ENCODE data around the gene MCEMP1. TPM values are rescaled to one million over a fixed set of nuclear protein-coding genes. Genes with fewer than 3 reads are reported as not detected.

MCEMP1 gene
- total RNA-seq, 1 experiment from 2014 or later, result not detected

DNA sequence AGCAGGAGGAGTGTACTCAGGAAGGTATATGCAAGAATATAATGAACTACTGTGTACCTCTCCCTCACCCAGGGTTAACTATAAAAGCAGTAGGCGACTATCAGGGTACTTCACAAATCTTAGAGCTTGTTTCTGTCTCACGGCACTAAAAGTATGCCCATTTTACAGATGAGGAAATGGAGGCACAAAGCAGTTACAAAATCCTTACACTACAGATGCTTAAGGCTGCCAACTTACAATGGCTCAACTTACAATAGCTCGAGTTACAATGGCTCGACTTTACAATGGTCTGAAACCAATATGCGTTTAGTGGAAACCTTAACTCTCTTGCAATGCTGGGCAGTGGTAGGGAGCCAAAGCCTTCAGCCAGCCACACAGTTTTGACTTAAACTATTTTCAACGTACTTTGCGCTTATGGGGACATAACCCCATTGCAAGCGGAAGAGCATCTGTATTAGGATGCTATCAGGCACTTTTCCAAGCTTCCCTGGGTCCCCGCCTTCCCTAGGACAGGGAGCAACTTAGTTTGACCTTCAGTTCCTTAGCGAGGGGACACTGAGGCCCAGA is 20.9 kb downstream of the MCEMP1 start:
- DNase-seq (ENCODE audit: low spot score), result no peak

DNA sequence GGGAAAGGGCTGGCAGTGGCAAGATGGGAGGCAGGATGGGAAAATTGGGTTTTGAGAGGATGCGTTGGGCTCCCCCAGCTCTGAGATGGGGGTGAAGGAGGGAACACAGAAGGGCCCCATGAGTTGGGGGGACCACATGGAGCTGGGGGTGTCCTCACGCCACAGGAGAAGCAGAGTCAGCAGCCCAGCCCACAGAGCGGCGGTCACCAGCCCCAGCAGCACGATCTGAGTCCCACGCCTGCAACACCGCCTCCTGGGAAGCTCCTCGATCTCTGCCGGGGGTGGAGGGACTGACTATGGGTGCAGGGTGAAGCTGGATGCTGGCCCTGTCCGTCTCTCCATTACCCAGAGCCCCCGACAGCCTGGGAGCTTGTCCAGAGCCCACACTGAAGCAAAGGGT is 21.7 kb downstream of the MCEMP1 start:
- no peak for DNase-seq (ENCODE audit: low spot score)

DNA sequence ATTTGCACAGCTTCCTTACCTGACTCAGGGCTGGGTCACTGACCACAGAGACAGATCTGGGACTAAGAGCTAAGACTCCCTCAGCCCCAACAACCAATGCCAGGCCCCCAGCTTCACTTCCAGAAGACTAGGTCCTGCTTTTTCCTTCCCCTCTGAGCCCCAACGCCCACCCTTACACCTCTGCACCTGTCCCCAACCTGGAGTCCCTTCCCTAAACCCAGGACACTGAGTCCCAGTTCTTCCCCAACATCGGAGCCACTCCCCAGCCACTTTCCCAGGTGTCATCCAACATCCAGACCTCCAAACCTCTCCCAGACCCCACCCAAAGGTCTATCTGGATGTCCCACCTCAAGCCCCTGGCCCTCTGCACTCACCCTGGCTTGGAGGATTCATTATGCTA is 22.1 kb downstream of the MCEMP1 start:
- no peak for DNase-seq (ENCODE audit: low spot score)

DNA sequence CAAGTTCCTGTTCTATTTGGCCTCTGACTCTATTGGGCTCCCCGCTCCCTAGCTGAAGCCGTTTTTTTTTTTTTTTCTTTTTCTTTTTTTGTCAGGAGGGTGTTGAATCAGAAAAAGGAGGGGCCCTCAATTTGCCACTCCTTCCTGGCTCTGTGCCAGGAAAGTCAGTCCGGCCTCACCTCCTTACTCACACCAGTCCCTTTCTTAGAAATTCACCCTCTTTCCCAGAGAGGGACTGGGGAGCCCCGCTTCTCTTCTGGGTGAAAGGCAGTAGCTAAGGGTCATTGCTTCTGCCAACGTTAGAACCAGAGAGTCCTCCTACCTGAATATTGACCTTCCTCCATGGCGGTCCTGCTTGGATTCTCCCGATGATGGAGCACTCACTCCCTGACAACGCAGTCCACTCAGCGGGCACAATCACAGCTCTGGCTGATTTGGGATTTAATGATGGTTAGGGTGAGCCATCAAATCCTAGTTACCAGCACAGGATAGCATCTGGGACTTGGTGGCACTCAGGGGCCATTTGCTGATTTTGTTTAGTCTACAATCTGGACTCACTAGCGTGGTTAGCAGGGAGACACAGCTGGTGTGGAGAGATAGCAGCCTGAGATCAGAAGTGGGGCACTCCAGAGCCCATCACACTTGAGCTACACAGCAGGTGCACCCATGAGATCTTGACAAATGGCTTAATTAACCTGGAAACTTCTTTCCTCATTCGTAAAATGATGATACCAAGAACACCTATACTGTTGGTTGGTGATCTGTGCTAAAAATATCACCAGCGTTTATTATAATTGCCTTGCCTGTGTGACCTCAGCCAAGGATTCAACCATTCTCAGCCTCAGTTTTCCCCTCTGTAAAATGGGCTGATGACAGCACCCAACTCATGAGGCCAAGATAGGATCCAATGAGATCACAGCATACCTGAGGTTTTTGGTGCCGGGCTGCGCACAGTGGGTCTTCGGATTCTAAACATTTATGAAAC is 22.8 kb downstream of the MCEMP1 start:
- no peak for DNase-seq (ENCODE audit: low spot score)

DNA sequence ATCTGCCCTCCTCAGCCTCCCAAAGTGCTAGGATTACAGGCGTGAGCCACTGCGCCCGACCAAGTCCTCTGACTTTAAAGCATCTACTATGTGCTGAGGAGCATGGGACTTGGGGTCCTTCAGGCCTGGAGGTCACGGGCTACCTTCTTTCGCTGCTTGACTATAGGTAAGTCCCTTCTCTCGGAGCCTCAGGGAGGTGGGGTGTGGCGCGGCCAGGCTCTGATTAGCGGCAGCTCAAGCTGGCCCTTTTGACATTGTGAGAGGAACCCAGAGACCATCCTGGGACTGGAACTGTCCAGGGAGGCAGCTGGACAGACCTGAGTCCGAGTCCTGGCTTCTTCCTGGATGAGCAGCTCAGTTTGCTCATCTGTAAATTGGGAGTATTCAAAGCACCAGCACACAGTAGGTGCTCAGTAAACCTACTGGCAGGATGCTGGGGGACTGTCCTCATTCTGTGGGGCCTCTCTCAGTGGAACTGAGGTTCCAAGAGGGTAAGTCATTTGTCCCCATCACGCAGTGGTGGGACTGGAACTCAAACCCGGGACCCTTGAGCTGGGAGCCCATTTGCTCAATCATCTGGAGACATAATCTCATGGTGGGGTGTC is 24.3 kb downstream of the MCEMP1 start:
- no peak for DNase-seq (ENCODE audit: low spot score)

DNA sequence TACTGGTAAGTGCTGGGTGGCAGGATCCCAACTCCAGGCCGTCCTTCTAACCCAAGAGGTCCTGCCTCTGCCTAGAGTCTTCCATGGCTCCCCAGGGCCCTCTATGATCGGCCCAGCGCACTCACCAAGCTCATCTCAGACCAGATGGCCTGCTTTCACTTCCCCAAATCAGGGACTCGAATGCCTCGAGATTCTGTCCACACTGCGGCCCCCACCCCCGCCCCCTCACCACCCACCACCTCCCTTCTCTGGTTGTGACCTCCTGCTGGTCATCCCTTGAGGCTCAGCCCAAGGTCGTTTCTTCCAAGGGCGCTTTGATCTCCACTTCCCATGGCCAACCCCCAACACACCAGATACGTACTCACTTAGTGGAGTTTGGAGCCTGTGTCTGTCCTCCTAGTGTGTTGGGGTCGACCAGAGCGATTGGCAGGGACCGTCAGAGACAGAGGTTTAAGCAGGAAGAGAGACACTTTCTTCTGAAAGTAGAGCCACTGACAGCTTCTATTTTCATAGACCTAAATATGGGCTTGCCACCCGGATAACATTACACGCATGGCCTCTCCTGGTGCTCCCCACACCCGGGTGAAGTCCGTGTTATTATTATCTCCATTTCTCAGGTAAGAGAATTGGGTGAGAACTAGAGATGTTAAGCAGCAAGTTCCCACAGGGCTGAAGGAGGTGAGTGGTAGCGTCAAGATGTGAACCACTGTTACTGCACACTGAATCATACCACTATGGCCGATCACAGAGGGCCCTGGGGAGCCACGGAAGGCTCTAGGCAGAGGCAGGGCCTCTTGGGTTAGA is 25.0 kb downstream of the MCEMP1 start, which contains the start of gene FCER2:
FCER2 (minus strand) TSS at position 478 of the 804 bp plus-strand sequence. CDS start 2,371 bp downstream, outside the sequence.
- no peak for DNase-seq (ENCODE audit: low spot score)

DNA sequence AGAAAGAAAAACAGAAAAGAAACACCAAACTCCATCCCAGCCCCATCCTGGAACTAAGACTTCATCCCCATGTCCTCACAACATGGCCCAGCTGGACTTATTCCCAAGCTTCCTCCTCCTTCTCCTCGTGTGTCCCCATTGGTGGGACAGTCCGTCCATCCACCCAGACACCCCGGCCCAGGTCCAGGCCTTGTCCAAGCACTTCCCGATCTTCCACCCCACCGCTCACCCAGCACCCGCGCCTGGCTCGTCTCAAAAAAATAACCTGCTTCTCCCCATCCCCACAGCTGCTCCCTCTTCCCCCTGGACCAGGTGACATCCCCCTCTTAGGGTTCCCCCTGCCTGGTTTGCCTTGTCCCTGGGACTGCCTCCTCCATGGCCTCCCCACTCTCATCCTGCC is 26.4 kb downstream of the MCEMP1 start:
- no peak for DNase-seq (ENCODE audit: low spot score)

DNA sequence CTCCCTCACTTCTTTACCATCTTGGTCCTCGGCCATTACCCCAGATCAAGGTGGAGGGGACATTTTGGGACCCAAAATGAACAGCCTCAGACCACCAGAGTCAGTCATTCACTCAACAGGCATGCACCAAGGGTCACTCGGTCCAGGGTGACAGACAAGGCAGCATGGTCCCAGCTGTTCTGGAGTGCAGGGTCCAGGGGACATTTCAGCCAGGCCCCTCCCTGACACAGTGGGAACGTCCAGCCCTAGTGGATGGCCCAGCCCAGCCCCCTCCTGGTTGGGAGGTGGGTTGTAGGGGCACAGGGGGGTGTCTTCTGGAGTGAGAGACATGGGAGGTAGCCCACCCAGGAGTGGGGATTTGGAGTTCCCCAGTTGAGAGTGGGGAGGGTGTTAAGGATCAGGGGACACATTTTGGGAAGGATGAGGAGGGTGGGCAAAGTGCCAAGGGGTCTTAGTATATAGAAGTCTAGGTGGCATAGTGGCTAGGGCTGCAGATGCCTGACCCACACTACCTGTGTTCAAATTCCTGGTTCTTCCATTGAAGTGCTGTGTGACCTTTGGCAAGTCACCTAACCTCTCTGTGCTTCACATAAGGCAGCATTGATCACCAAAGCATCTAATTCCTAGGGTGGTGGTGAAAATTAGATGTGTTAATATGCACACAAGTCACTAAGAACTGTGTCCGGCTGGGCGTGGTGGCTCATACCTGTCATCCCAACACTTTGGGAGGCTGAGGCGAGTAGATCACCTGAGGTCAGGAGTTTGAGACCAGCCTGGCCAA is 27.6 kb downstream of the MCEMP1 start:
- DNase-seq (ENCODE audit: low spot score), result no peak

DNA sequence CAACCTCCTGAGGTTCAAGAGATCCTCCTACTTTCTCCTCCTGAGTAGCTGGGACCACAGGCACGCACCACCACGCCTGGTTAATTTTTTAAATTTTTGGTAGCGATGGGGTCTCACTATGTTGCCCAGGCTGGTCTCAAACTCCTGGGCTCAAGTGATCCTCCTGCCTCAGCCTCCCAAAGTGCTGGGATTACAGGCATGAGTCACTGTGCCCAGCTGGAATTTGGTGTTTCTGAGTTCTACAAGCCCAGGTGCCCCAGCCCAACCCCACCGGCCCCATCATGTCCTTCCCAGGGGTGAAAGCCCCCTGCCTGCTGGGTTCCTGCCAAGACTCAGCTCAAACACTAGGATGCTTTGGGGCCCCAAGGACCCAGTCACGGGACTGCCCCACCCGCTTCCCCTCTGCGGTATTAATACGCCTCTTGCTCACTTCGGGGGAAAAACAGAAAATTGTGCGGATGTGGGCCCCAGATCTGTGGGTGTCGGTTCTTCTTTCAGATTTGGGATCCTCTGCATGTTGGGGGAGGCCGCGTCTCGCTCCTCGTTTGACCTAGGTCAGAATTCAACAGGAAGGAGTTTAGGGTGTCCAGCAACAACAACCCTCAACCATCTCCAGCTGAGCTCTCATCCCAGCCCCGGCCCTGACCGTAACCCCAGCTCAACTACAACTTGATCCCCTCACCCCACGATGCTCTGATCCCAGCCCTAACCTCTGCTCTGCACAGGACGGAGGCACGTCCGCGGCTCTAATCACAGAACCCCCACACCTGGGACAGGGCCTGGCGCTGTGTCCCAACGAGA is 28.7 kb downstream of the MCEMP1 start:
- DNase-seq (ENCODE audit: low spot score), result no peak

DNA sequence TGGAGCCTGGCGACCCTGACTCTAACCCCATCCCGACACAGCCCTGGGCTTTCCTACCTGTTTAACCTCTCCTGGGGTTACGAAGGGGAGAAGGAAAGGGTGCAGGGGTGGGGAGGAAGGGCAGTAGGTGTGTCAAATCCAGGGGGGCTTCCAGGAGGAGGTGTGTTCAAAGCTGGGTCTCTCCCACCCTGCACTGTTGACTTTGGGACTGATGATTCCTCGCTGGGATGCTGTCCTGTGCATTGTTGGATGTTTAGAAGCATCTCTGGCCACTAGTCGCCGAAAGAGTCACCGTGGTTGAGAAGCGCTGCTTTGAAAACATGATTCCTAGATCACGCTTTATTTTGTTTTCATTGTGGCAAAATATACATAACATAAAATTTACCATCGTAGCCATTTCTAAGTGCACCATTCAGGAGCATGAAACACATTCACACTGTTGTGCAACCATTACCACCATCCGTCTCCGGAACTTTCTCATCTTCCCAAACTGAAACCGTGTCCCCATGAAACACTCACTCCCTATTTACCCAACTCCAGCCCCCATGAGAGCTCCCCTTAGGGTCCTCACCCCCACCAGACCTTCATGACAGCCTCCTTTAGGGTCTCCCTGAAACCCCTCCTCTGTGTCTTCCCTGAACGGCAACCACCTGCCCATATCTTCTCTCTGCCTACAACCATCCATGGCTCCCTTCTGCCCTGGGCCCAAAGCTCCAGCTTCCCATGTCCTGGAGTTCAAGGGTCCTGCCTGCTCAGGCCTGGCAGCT is 29.5 kb downstream of the MCEMP1 start:
- no peak for DNase-seq (ENCODE audit: low spot score)

DNA sequence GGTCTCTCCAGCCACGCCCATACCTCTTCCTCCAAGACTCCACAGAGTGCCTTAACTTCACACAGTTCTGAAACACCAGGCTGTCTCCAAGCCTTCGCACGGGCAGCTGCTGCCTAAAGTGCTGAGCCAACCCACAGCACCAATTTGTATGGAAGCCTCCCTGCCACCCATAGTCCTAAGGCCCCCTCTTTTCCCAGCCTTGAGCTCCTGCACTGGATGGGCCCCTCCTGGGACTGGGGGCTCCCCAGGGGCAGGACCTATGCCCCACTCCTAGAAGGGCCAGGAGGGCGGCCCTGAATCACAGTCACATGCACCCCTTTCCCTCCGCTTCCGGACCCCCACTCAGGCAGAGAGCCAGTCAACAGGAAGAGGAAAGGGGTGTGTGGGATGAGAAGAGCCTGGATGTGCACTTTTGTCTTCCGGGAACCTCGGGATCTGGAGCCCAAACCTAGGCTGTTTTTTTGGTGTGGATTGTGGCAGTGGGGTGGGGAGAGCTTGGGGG is 30.1 kb downstream of the MCEMP1 start:
- no peak for DNase-seq (ENCODE audit: low spot score)

DNA sequence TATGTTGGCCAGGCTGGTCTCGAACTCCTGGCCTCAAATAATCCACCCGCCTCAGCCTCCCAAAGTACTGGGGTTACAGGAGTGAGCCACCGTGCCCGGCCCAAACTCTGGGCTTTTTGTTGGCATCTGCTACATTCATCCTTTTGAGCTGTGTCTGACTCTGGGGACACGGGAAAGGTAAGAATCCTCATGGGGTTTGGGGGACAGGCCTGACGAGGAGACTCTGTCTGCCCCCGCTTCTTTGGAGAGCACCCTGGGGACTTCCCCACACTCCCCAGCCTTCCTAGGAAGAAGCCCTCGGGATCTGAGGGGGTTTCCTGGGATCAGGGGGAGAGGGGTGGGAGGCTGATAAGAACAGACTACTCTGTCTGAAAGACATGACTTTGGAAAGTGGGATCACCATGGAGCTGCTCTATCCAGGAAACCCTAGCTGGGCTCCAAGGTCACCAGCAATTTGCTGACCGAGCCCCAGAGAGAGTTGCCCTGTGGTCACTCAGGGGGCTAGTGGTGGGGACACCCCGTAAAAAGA is 33.1 kb downstream of the MCEMP1 start:
- no peak for DNase-seq (ENCODE audit: low spot score)

DNA sequence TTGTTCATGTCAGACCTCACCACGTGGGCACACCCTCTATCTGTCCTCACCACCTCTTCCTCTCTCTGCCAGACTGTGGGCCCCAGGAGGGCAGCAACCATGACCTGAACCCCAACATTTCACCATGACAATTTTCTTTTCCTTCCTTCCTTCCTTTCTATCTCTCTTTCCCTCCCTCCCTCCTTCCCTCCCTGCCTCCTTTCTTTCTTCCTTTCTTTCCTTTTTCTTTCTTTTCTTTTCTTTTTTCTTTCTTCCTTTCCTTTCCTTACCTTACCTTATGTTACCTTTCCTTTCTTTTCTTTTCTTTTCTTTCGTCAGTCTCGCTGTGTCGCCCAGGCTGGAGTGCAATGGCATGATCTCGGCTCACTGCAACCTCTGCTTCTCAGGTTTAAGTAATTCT is 33.7 kb downstream of the MCEMP1 start:
- DNase-seq (ENCODE audit: low spot score), result no peak

DNA sequence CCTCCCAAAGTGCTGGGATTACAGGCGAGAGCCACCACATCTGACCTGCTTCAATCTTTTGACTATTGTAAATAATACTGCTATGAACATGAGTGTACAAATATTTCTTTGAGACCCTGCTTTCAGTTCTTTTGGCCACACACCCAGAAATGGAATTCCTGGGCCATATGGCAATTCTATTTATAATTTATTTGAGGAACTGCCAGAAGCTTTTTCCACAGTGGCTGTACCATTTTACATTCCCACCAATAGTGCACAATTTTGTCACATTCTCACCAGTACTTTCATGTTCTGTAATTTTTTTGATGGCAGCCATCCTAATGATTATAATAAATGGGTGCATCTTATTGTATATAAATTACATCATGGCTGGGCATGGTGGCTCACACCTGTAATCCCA is 38.8 kb downstream of the MCEMP1 start:
- no peak for DNase-seq (ENCODE audit: low spot score)

DNA sequence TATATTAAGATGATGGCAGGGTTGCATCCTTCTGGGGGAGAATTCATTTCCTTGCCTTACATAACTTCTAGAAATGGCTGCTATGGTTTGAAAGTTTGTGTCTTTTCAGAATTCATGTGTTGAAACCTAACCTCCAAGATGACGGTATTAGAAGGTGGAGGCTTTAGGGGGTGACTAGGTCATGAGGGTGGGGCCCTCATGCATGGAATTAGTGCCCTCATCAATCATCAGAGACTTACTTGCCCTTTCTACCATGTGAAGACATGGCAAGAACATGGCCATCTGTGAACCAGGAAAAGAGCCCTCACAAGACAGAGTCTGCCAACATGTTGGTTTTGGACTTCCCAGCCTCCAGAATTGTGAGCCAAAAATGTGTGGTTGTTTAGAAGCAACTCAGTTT is 39.9 kb downstream of the MCEMP1 start:
- DNase-seq (ENCODE audit: low spot score), result no peak

DNA sequence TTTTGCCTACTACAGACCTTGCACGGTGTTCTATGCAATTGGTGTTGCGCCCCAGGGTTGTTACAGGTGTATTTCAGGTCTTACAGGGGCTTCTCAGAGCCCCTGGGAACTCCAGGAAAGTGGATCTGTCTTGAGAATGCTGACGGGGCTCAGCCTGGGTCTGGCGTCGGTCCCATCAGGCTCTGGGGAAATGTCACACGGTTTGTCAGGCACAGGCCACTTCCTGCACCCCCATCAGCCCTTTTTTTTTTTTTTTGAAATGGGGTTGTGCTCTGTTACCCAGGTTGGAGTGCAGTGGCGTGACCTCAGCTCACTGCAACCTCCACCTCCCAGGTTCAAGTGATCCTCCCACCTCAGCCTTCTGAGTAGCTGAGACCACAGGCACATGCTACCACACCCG is 41.8 kb downstream of the MCEMP1 start:
- DNase-seq (ENCODE audit: low spot score), result no peak

DNA sequence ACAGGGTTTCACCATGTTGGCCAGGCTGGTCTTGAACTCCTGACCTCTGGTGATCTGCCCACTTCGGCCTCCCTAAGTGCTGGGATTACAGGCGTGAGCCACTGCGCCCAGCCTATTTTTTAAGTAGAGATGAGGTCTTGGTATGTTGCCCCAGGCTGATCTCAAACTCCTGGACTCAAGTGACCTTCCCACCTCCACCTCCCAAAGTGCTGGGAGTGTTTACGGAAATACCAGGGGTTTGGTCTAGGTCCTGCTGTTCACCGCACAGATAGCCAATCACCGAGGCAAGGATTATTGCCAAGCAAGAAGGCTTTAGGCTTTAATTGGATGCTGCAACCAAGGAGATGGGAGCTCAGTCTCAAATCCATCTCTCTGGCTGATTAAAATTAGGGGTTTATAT is 43.5 kb downstream of the MCEMP1 start:
- no peak for DNase-seq (ENCODE audit: low spot score)

DNA sequence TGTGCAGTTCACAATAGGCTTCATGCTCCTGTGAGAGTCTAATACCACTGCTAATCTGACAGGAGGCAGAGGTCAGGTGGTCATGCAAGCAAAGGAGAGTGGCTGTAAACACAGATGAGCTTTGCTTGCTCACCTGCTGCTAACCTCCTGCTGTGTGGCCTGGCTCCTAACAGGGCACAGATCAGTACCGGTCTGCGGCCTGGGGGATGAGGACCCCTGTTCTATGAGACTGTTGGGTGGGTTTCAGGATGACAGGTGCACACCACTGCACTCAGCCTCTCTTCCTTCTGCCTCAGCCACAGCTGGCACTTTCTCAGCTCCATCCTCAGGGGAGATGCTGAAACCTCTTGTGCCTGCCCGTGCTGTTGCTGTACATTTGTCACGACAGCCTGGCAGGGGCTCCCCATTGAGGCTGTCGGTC is 45.4 kb downstream of the MCEMP1 start:
- DNase-seq (ENCODE audit: low spot score), result no peak

DNA sequence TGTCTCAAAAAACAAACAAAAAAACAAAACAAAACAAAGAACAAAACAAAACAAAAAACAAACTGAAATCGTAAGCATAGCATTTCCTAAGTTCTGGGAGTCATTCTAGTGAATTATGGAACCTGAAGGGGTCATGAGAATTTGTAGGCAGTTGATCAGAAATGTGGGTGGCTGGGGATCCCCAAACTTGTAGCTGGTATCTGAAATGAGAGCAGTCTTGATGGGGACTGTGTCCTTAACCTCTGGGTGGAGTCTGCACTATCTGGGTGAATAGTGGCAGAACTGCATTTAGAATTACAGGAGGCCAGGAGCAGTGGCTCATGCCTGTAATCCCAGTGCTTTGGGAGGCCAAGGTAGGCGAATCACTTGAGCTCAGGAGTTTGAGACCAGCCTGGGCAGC is 48.9 kb downstream of the MCEMP1 start:
- no peak for DNase-seq (ENCODE audit: low spot score)

All from H4 (cell line).